ENCODE results near the gene NFIX. TPM values are rescaled to one million over a fixed set of nuclear protein-coding genes. Genes with fewer than 3 reads are reported as not detected.

Gene NFIX
- total and polyA plus RNA-seq, 2 of the 13 experiments (the other 11 are each of a cell fraction or from before 2014, with no cell fraction given) = 3.4 to 5.4 TPM

DNA sequence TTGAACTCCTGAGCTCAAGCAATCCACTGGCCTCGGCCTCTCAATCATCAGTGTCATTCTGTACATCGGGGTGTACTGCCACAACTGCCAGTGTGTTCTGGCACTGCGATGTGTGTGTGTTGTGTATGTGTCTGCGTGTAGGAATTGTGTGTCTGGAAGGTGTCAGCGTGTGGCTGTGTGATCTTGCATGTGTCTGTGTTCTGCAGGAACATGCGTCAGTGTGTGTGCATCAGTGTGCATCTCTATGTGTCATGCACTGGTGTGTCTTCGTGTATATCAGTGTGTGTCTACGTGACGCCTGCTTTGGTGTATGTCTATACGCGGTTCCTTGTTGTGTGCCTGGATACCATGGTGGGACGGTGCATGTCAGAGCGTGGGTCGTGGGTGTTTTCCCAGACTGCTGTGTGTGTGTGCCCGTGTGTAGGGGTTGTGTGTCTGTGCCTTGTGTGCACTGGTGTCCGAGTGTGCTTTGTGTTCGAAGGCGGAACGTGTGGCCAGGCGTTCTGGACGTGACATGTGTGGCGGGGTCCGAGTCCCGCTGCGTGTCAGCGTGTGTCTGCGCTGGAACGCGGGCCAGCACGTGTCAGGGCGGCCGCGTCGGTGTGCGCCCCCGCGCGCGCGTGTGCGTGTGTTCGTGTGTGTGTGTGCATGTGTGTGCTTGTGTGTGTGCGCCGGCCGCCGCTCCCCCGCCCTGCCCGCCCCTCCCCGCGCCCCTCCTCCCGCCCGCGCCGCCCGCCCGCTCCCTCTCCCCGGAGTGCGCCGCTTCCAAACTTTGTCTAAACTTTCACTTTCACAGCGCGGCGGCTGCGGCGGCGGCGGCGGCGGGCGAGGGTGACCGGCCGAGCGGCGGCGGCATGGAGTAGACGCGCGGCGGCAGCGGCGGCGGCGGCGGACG, at the start of gene NFIX (continued):
- TF ChIP-seq, protein P1, sequence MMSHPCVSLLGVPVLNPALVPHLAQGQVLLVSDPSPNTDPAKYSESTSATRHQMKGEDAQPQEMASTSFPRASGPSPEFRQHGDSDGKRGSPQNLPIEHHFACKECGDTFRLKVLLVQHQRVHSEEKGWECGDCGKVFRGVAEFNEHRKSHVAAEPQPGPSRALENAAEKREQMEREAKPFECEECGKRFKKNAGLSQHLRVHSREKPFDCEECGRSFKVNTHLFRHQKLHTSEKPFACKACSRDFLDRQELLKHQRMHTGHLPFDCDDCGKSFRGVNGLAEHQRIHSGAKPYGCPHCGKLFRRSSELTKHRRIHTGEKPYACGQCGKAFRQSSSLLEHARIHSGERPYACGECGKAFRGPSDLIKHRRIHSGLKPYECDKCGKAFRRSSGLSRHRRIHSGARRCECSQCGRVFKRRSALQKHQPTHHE (CRISPR knock-in tag; IDR thresholded peaks at IDR 0.05; ENCODE audit: borderline replicate concordance) = no peak
- TF ChIP-seq SOX13 (IDR thresholded peaks at IDR 0.05) (no peak), SOX13 (CRISPR knock-in tag; conservative IDR thresholded peaks at IDR 0.05 in 1 of 2, IDR thresholded peaks at IDR 0.05 in 1 of 2) (no peak), FOXJ3 (CRISPR knock-in tag; IDR thresholded peaks at IDR 0.05; ENCODE audit: borderline replicate concordance) (no peak), HOXA3 (CRISPR knock-in tag; IDR thresholded peaks at IDR 0.05) (peak; percentile 60), ZFAT (CRISPR knock-in tag; conservative IDR thresholded peaks at IDR 0.05) (no peak), NR2C2 (CRISPR knock-in tag; IDR thresholded peaks at IDR 0.05; ENCODE audit: borderline replicate concordance) (no peak), ZNF234 (CRISPR knock-in tag; conservative IDR thresholded peaks at IDR 0.05) (no peak), NFIC (IDR thresholded peaks at IDR 0.05; ENCODE audit: low read length) (no peak), ARNT (IDR thresholded peaks at IDR 0.05) (no peak), ZNF746 (CRISPR knock-in tag; IDR thresholded peaks at IDR 0.05) (peak; percentile 49; the same call in 1 of the 2 replicates), HMGA1 (CRISPR knock-in tag; conservative IDR thresholded peaks at IDR 0.05) (no peak), PPARG (CRISPR knock-in tag; conservative IDR thresholded peaks at IDR 0.05) (no peak), NPAS2 (CRISPR knock-in tag; IDR thresholded peaks at IDR 0.05; ENCODE audit: borderline replicate concordance) (no peak), CEBPB (IDR thresholded peaks at IDR 0.05; ENCODE audit: borderline replicate concordance, low read depth, low read length) (no peak), ZNF263 (CRISPR knock-in tag; IDR thresholded peaks at IDR 0.05) (no peak)
- TF ChIP-seq, protein P2, sequence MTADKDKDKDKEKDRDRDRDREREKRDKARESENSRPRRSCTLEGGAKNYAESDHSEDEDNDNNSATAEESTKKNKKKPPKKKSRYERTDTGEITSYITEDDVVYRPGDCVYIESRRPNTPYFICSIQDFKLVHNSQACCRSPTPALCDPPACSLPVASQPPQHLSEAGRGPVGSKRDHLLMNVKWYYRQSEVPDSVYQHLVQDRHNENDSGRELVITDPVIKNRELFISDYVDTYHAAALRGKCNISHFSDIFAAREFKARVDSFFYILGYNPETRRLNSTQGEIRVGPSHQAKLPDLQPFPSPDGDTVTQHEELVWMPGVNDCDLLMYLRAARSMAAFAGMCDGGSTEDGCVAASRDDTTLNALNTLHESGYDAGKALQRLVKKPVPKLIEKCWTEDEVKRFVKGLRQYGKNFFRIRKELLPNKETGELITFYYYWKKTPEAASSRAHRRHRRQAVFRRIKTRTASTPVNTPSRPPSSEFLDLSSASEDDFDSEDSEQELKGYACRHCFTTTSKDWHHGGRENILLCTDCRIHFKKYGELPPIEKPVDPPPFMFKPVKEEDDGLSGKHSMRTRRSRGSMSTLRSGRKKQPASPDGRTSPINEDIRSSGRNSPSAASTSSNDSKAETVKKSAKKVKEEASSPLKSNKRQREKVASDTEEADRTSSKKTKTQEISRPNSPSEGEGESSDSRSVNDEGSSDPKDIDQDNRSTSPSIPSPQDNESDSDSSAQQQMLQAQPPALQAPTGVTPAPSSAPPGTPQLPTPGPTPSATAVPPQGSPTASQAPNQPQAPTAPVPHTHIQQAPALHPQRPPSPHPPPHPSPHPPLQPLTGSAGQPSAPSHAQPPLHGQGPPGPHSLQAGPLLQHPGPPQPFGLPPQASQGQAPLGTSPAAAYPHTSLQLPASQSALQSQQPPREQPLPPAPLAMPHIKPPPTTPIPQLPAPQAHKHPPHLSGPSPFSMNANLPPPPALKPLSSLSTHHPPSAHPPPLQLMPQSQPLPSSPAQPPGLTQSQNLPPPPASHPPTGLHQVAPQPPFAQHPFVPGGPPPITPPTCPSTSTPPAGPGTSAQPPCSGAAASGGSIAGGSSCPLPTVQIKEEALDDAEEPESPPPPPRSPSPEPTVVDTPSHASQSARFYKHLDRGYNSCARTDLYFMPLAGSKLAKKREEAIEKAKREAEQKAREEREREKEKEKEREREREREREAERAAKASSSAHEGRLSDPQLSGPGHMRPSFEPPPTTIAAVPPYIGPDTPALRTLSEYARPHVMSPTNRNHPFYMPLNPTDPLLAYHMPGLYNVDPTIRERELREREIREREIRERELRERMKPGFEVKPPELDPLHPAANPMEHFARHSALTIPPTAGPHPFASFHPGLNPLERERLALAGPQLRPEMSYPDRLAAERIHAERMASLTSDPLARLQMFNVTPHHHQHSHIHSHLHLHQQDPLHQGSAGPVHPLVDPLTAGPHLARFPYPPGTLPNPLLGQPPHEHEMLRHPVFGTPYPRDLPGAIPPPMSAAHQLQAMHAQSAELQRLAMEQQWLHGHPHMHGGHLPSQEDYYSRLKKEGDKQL (CRISPR knock-in tag; IDR thresholded peaks at IDR 0.05; ENCODE audit: low read depth) = no peak
- TF ChIP-seq, protein P3, sequence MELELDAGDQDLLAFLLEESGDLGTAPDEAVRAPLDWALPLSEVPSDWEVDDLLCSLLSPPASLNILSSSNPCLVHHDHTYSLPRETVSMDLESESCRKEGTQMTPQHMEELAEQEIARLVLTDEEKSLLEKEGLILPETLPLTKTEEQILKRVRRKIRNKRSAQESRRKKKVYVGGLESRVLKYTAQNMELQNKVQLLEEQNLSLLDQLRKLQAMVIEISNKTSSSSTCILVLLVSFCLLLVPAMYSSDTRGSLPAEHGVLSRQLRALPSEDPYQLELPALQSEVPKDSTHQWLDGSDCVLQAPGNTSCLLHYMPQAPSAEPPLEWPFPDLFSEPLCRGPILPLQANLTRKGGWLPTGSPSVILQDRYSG (CRISPR knock-in tag; IDR thresholded peaks at IDR 0.05) = no peak
- TF ChIP-seq, protein P4, sequence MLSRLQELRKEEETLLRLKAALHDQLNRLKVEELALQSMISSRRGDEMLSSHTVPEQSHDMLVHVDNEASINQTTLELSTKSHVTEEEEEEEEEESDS (CRISPR knock-in tag; IDR thresholded peaks at IDR 0.05; ENCODE audit: borderline replicate concordance) = no peak
- TF ChIP-seq, protein P5, sequence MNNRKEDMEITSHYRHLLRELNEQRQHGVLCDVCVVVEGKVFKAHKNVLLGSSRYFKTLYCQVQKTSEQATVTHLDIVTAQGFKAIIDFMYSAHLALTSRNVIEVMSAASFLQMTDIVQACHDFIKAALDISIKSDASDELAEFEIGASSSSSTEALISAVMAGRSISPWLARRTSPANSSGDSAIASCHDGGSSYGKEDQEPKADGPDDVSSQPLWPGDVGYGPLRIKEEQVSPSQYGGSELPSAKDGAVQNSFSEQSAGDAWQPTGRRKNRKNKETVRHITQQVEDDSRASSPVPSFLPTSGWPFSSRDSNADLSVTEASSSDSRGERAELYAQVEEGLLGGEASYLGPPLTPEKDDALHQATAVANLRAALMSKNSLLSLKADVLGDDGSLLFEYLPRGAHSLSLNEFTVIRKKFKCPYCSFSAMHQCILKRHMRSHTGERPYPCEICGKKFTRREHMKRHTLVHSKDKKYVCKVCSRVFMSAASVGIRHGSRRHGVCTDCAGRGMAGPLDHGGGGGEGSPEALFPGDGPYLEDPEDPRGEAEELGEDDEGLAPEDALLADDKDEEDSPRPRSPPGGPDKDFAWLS (CRISPR knock-in tag; IDR thresholded peaks at IDR 0.05; ENCODE audit: borderline replicate concordance) = no peak
